NT2/D1 (cell line): ENCODE measurements around the gene AK8.

Experiments used
- DNase-seq: peaks from one replicate; pipeline ENCODE4 v3.0.0-alpha.2; 2011; ENCODE audit warnings: low read depth, low spot score
- H3K27me3 ChIP-seq: 2 replicates; pipeline ENCODE4 v1.6.0; 2011; ENCODE audit warnings: mild to moderate bottlenecking; ENCODE audit not compliant: insufficient read length, insufficient read depth
- H3K36me3 ChIP-seq: 2 replicates; pipeline ENCODE4 v1.6.1; 2011; ENCODE audit warnings: mild to moderate bottlenecking, low read length, mixed read lengths; ENCODE audit not compliant: insufficient read depth, insufficient read length
- H3K4me1 ChIP-seq: 2 replicates; pipeline ENCODE4 v1.5.1; 2011; ENCODE audit not compliant: insufficient read depth, insufficient read length
- H3K4me3 ChIP-seq: 2 replicates; pipeline ENCODE4 v1.5.1; 2011; ENCODE audit warnings: low read depth; ENCODE audit not compliant: insufficient read length
- H3K9ac ChIP-seq: 2 replicates; pipeline ENCODE4 v1.6.0; 2011; ENCODE audit warnings: low read depth; ENCODE audit not compliant: insufficient read length
- H3K9me3 ChIP-seq: 2 replicates; pipeline ENCODE4 v1.5.1; 2011; ENCODE audit warnings: mild to moderate bottlenecking, low read length; ENCODE audit not compliant: insufficient read depth
- SUZ12 ChIP-seq: IDR thresholded peaks from 2 replicates; pipeline ENCODE4 v1.6.1; 2011; ENCODE audit not compliant: insufficient read length, insufficient read depth; ENCODE audit errors: extremely low read depth
- YY1 ChIP-seq: IDR thresholded peaks from 2 replicates; pipeline ENCODE4 v1.6.1; 2011; ENCODE audit not compliant: insufficient read length, insufficient read depth
- ZNF274 ChIP-seq: IDR thresholded peaks from 2 replicates; pipeline ENCODE4 v1.6.1; 2011; ENCODE audit warnings: mild to moderate bottlenecking, low read depth, low read length

AK8 gene

DNA sequence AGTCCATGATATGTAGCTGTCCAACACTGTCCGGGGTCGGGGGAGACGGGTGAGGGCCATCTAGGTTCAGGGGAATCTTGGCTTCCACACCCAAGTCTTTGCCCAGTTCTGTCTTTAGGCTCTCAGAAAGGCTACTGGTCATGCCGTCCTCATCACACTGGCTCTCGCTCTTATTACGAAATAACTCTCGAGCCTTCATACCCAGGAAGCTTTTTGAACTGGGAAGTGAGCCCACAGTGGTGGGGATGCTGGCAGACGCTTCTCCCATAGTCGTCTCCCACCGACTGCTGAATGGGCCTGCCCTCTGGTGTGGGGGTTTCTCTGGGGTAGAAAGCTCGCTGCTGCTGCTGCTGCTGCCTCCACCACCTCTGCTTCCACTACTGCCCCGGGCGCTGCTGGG is 18.2 kb upstream of the AK8 start:
- Histone ChIP-seq H3K9me3 (no peaks in the 10 kb centered on the region), H3K4me3 (no peak overlapping the region), H3K36me3 (peaks cover 89% of the 10 kb centered on the region), H3K9ac (no peak overlapping the region), H3K4me1 (no peaks in the 10 kb centered on the region), H3K27me3 (no peaks in the 10 kb centered on the region)
- no peak for TF ChIP-seq YY1
- TF ChIP-seq SUZ12 = no peak
- no peak for TF ChIP-seq ZNF274
- no peak for DNase-seq

DNA sequence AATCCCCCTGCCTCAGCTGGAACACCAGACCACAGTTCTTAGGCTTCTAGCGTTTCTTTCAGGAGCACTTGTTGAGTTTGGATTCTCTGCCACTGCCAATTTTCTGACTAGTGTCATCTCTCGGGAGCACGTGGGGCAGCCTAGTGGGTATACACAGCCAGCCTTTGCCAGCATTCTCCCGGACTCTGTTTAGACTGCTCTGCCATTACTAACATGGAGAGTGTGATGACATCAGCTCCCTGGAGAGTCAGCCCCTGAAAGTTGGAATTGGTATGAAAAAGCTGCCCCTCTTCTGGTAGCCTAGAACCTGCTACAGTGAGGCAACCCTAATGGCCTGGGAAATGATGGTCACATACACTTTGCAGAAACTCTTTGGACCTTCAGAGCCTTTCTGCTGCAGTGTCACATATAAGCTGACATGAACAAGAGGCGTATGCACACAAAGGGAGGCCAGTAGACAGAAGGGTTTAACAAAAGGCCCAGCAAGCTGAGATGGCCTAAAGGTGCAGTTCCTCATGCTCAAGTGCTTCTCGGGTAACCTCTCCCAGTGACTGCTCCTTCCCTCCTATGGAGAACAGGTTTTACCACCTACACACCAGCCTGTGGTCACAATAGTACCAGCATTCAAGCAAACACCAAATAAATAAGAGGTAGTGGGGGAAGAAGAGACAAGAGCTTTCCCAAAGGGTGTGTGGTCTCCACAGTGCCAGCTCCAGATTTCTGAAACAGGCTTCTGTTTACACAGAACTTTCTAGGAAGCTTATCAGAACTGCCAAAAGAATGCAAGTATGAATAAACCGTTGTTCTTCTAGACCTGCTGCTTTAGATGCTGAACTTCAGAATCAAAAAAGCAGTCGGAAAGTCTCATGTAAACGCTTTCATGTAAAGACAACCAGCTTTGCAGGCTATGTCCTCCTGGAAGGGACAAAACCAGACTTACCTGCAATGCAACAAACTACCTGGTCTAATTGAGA is 17.1 kb upstream of the AK8 start:
- H3K9me3 ChIP-seq = no peaks in the 10 kb centered on the region
- H3K36me3 ChIP-seq = peaks cover 78% of the 10 kb centered on the region
- H3K9ac ChIP-seq = no peak overlapping the region
- H3K27me3 ChIP-seq = no peaks in the 10 kb centered on the region
- TF ChIP-seq YY1 (no peak), SUZ12 (no peak), ZNF274 (no peak)
- no peak for DNase-seq
- no peak overlapping the region for H3K4me3 ChIP-seq
- H3K4me1 ChIP-seq = no peaks in the 10 kb centered on the region

DNA sequence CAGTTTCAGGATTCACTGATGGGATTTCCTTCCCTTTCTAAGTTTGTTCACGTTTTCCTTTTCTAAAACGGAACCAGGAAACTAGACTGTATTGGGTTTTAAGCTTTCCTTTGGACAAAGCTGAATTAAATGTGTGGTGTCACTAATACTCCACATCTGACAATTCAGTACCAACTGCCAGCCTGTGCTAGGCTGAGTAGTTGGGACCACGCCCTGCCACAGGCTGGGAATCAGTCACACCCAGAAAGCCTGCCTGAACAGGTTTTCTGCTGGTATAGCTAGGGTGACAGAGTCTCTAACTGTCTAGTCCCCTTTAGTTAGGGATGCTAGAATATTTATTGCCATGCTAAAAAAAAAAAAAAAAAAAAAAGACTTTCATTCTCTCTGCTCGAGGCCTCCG is 16.3 kb upstream of the AK8 start:
- Histone ChIP-seq H3K4me3 (no peak overlapping the region), H3K9me3 (no peaks in the 10 kb centered on the region), H3K27me3 (no peaks in the 10 kb centered on the region), H3K4me1 (no peaks in the 10 kb centered on the region), H3K36me3 (peaks cover 70% of the 10 kb centered on the region), H3K9ac (no peak overlapping the region)
- TF ChIP-seq ZNF274 (no peak), SUZ12 (no peak), YY1 (no peak)
- DNase-seq = no peak

DNA sequence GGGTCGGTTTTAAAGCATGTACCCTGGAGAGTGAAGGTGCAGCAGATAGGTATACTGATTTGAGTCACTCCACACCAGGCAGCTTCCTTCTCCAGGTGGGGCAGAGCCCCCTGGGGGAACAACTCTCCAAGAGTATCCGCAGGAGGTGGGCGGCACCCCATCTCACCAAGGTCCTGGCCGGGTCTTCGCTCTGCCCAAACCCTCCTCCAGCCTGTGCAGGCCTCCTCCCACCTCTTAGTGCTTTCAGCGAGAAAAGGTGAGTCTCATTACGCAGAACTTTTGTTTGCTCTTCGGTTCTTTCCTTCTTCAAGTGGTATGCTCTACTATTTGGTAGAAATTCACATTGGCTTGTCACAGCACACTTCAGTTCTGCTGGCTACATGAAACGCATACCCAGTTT is 14.3 kb upstream of the AK8 start:
- Histone ChIP-seq H3K36me3 (peaks cover 51% of the 10 kb centered on the region), H3K4me3 (no peak overlapping the region), H3K4me1 (peaks cover 2% of the 10 kb centered on the region), H3K9me3 (no peaks in the 10 kb centered on the region), H3K27me3 (no peaks in the 10 kb centered on the region), H3K9ac (no peak overlapping the region)
- TF ChIP-seq YY1 = no peak
- no peak for TF ChIP-seq SUZ12
- TF ChIP-seq ZNF274 = no peak
- no peak for DNase-seq

DNA sequence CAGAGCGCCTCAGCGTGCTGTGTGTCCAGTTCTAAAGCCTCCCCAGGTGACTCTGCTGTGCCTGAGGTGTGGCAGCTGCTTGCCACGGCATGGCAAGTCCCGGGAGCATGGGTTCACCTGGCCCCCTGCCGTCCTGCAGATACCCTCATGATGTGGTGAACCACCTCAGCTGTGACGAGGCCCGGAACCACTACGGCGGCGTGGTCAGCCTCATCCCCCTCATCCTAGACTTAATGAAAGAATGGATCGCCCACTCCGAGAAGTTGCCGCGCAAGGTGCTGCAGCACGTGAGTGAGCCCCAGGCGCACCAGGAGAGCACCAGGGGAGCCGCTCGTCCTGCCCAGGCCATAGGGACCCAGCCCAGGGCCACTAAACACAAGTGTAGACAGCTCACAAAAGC is 10.1 kb upstream of the AK8 start:
- Histone ChIP-seq H3K36me3 (peaks cover 16% of the 10 kb centered on the region), H3K4me3 (no peak overlapping the region), H3K27me3 (no peaks in the 10 kb centered on the region), H3K9ac (no peak overlapping the region), H3K4me1 (peaks cover 4% of the 10 kb centered on the region), H3K9me3 (no peaks in the 10 kb centered on the region)
- TF ChIP-seq ZNF274 (no peak), YY1 (no peak), SUZ12 (no peak)
- DNase-seq = no peak

DNA sequence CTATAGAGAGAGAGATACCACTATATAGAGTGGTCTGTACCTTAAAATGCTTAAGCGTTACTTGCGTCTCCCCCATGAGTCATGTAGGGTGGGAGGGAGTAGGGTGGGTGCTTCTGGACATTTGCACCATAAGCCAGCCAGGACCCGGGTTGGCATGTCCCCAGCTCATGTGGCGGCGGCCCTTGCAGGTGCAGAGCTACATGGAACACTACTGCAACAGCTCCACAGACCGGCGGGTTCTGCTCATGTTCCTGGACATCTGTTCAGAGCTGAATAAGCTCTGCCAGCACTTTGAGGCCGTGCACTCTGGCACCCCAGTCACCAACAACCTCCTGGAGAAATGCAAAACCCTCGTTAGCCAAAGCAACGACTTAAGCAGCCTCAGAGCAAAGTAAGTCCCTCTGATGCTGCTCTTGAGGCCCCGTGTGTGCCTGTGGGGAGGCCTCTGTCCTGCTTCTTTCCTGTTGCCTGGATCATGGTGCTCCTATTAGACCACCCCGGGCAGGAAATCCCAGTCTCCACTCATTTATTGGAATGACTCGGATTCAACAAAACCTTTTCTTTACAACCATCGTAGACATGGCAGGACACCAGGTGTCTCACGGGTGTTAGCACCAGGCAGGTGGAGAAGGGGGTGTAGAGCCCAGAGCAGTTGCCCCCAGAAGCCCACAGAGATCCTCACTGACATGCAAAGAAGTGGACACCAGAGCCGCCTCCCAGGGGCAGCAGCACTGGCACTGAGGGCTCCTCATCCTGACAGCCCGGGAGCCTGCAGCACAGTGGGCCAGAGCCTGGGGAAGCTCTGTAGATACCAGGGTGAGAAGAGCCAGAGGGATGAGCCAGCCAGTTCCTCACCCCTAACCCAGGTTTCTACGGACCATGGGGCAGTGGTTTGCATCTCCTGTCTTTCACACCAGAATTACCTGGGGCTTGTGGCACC is 9.4 kb upstream of the AK8 start:
- H3K36me3 ChIP-seq = peaks cover 9% of the 10 kb centered on the region
- H3K4me1 ChIP-seq = peaks cover 7% of the 10 kb centered on the region
- no peaks in the 10 kb centered on the region for H3K27me3 ChIP-seq
- H3K9me3 ChIP-seq = no peaks in the 10 kb centered on the region
- no peak for DNase-seq
- H3K9ac ChIP-seq = no peak overlapping the region
- TF ChIP-seq SUZ12 (no peak), YY1 (no peak), ZNF274 (no peak)
- no peak overlapping the region for H3K4me3 ChIP-seq

DNA sequence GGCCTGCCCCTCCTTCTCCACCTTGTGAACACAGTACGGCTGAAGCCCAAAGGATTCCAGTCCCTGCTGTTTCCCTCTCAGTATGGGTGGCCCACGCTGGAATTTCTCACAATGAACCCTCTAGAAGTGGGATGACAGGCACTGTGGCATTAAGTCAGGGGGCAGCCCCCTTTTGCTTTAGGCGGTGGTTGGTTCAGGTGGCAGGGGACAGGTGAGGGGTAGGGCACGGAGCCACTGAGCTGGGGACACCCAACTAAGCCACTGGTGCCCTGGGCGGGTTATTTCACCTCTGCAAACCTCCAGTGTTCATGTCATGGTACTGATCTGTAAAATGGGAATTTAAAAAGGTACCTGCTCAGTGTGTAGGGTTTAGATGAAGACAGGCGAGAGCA is 8.2 kb upstream of the AK8 start:
- TF ChIP-seq ZNF274 = no peak
- TF ChIP-seq SUZ12 = no peak
- TF ChIP-seq YY1 = no peak
- Histone ChIP-seq H3K9ac (no peak overlapping the region), H3K27me3 (no peaks in the 10 kb centered on the region)

More for the DNA sequence above, 8.2 kb upstream of the AK8 start:
- DNase-seq = no peak
- Histone ChIP-seq H3K9me3 (no peaks in the 10 kb centered on the region), H3K4me1 (peaks cover 11% of the 10 kb centered on the region), H3K36me3 (no peaks in the 10 kb centered on the region), H3K4me3 (no peak overlapping the region)
